A673 (cell line): ENCODE data around the gene SHROOM3. TPM values are rescaled to one million over a fixed set of nuclear protein-coding genes. Genes with fewer than 3 reads are reported as not detected.

Experiments used
- BruUV-seq: library from RNA; stranded (reverse); fragments of 400-500 nt; replicated peaks from 2 replicates; lab custom pipeline; 2021; lab: Mats Ljungman, UMichigan
- CTCF ChIA-PET: fragments of 300-600 bp; sonication (Branson Sonifier 250); formaldehyde crosslinking; loops from one replicate; lab custom pipeline; 2022; ENCODE audit warnings: antibody characterized with exemption; lab: Charles Lee
- POLR2A ChIA-PET: fragments of 300-600 bp; sonication (Branson Sonifier 250); formaldehyde crosslinking; loops from one replicate; lab custom pipeline; 2022; ENCODE audit warnings: antibody characterized with exemption; ENCODE audit not compliant: low non-redundant PET; lab: Charles Lee
- DNase-seq: peaks from one replicate; pipeline ENCODE4 v3.0.0-alpha.2; 2015; ENCODE audit warnings: low spot score
- H3K27ac ChIP-seq: fragments of 200-600 bp; sonication (generic); 2 replicates; pipeline ENCODE4 v1.5.1; 2016; ENCODE audit warnings: mixed run types, low read depth, mild to moderate bottlenecking, mixed read lengths, antibody characterized with exemption, low read length; ENCODE audit not compliant: poor library complexity, severe bottlenecking
- H3K27me3 ChIP-seq: fragments of 200-600 bp; sonication (generic); replicated peaks from 2 replicates; pipeline ENCODE4 v1.6.1; 2017; ENCODE audit warnings: mixed run types, low read depth, mild to moderate bottlenecking, mixed read lengths, antibody characterized with exemption, low read length; ENCODE audit not compliant: insufficient read depth, poor library complexity
- H3K36me3 ChIP-seq: fragments of 200-600 bp; sonication (generic); 2 replicates; pipeline ENCODE4 v1.6.1; 2016; ENCODE audit warnings: mixed run types, mild to moderate bottlenecking, mixed read lengths, antibody characterized with exemption, low read length; ENCODE audit not compliant: insufficient read depth, poor library complexity, severe bottlenecking
- H3K4me1 ChIP-seq: fragments of 200-600 bp; sonication (generic); 2 replicates; pipeline ENCODE4 v1.6.1; 2017; ENCODE audit warnings: mixed run types, mild to moderate bottlenecking, mixed read lengths, antibody characterized with exemption, low read length; ENCODE audit not compliant: insufficient read depth, poor library complexity, severe bottlenecking
- H3K4me3 ChIP-seq: fragments of 200-600 bp; sonication (generic); 2 replicates; pipeline ENCODE4 v1.5.1; 2016; ENCODE audit warnings: low read depth, mixed run types, mild to moderate bottlenecking, mixed read lengths, low read length; ENCODE audit not compliant: poor library complexity, severe bottlenecking
- H3K9me3 ChIP-seq: fragments of 200-600 bp; sonication (generic); 2 replicates; pipeline ENCODE4 v1.6.1; 2016; ENCODE audit warnings: mixed run types, low read depth, mild to moderate bottlenecking, mixed read lengths, antibody characterized with exemption, low read length; ENCODE audit not compliant: poor library complexity, severe bottlenecking
- CTCF ChIP-seq: fragments of 300-800, 200-600 bp; sonication (generic); conservative IDR thresholded peaks from 2 replicates; pipeline ENCODE4 v1.5.1; 2017; ENCODE audit warnings: low read depth, mild to moderate bottlenecking, antibody characterized with exemption, low read length, moderate library complexity, mixed read lengths
- EZH2 ChIP-seq: fragments of 200-600 bp; sonication (generic); IDR thresholded peaks from 2 replicates; pipeline ENCODE4 v1.6.1; 2017; ENCODE audit warnings: borderline replicate concordance, low read depth, mild to moderate bottlenecking, mixed read lengths, antibody characterized with exemption, low read length; ENCODE audit not compliant: poor library complexity, severe bottlenecking
- intact Hi-C: fragments of 100-400 bp; cut with micrococcal nuclease; formaldehyde crosslinking; loops from one replicate; pipeline ENCODE4 v1.10.0; 2022; ENCODE audit not compliant: unreplicated experiment
- total RNA-seq: library from RNA; stranded (reverse); gene quantifications from 2 replicates; pipeline ENCODE4 v1.2.3, GENCODE V29; 2021

SHROOM3 gene
- total RNA-seq, 1 experiment from 2014 or later: 9.3 TPM

GRCh38 chr4:76791479-76791878 lies 356.4 kb downstream of the SHROOM3 start:
- no TSS peak for BruUV-seq
- no peak overlapping the region for H3K27ac ChIP-seq
- H3K4me3 ChIP-seq: no peak overlapping the region
- no peaks in the 10 kb centered on the region for H3K4me1 ChIP-seq
- no peaks in the 10 kb centered on the region for H3K9me3 ChIP-seq
- POLR2A ChIA-PET: no interaction called here
- no peaks in the 10 kb centered on the region for H3K27me3 ChIP-seq
- no peak for DNase-seq
- H3K36me3 ChIP-seq: no peaks in the 10 kb centered on the region
- CTCF ChIA-PET: no interaction called here
- intact Hi-C loops: no loop called here
- TF ChIP-seq EZH2 (no peak), CTCF (no peak)

DNA sequence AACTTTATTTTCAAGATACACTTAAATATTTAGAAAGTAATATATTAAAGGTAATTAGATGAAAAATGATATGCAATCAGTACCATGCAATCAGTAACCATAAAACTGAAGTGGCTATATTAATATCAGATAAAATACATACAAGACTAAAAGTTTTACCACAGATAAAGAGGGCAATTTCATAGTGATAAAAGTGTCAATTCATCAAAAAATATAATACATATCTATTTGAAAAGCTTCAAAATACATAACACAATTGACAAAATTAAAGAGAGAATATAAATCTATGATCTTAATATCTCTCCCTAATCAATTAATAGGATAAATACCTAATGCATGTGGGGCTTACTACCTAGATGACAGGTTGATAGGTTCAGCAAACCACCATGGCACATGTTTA lies 357.4 kb downstream of the SHROOM3 start:
- H3K27me3 ChIP-seq: no peaks in the 10 kb centered on the region
- no peaks in the 10 kb centered on the region for H3K36me3 ChIP-seq
- H3K27ac ChIP-seq: no peak overlapping the region
- no TSS peak for BruUV-seq
- no peak for DNase-seq
- intact Hi-C loops: no loop called here
- H3K4me3 ChIP-seq: no peak overlapping the region
- no peaks in the 10 kb centered on the region for H3K4me1 ChIP-seq
- ChIA-PET CTCF (no interaction called here), POLR2A (no interaction called here)
- TF ChIP-seq EZH2: no peak
- TF ChIP-seq CTCF: no peak
- H3K9me3 ChIP-seq: no peaks in the 10 kb centered on the region

DNA sequence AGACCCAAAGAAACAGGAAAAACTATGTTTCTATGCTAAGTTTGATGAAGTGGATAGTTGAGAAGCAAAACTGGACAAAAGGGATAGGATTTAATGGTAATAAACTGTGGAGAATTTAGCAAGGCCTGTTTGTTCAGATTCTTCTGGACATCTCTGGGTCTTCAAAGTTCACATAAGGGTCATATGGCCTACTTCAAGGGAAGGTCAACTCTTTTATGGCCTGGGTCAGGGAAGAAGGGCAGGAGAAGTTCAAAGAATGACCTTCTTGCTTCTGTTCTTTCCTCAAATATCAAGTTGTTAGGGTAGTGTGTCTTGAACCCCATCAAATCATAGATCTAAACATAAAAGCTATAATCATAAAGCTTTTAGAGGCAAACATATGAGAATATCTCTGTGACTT lies 360.2 kb downstream of the SHROOM3 start:
- POLR2A ChIA-PET: no interaction called here
- intact Hi-C loops: no loop called here
- Histone ChIP-seq H3K4me3 (no peak overlapping the region), H3K36me3 (no peaks in the 10 kb centered on the region), H3K9me3 (no peaks in the 10 kb centered on the region), H3K27me3 (no peaks in the 10 kb centered on the region), H3K4me1 (no peaks in the 10 kb centered on the region), H3K27ac (no peak overlapping the region)
- CTCF ChIA-PET: no interaction called here
- no peak for DNase-seq
- BruUV-seq: no TSS peak
- TF ChIP-seq EZH2: no peak
- no peak for TF ChIP-seq CTCF
